Mucosa of descending colon (tissue), 3 donors: ENCODE data around the gene XPNPEP2. TPM values are rescaled to one million over a fixed set of nuclear protein-coding genes. Genes with fewer than 3 reads are reported as not detected.

Experiments used
- ATAC-seq: fragments of 200-7000 bp; cut with Tn5 transposase; one replicate; pipeline ENCODE4 v1.9.1; 2020; ENCODE audit warnings: mild to moderate bottlenecking, moderate library complexity
- DNase-seq, 3 donors: peaks; one replicate each; pipeline ENCODE4 v3.0.0-alpha.2; 2020
- H3K36me3 ChIP-seq: fragments of 200-600 bp; one replicate; pipeline ENCODE4 v1.8.0; 2021; ENCODE audit warnings: low read depth, mild to moderate bottlenecking
- H3K4me1 ChIP-seq: fragments of 200-600 bp; one replicate; pipeline ENCODE4 v1.8.0; 2021; ENCODE audit warnings: low read depth, mild to moderate bottlenecking
- H3K4me3 ChIP-seq: fragments of 200-600 bp; one replicate; pipeline ENCODE4 v1.8.0; 2021; ENCODE audit warnings: mild to moderate bottlenecking
- H3K9me3 ChIP-seq: fragments of 200-600 bp; one replicate; pipeline ENCODE4 v1.8.0; 2021; ENCODE audit warnings: mild to moderate bottlenecking
- CTCF ChIP-seq: fragments of 200-600 bp; IDR thresholded peaks from one replicate; pipeline ENCODE4 v1.8.0; 2022; ENCODE audit warnings: antibody characterized with exemption, mild to moderate bottlenecking
- intact Hi-C, 2 donors: fragments of 100-400 bp; cut with DNase I in 1 of 2; cut with micrococcal nuclease in 1 of 2; formaldehyde crosslinking; loops; one replicate each; pipeline versions ENCODE4 v1.11.0 to v1.11.1; 2022; cut with DNase I, micrococcal nuclease
- total RNA-seq, 3 donors: library from RNA; stranded (reverse); fragmentation: NEBNext Ultra II Directional in 2 of 3; extraction: Animal tissue kit (Norgen Biotek cat#: 25700) in 2 of 3; gene quantifications; one replicate each; pipeline versions ENCODE4 v1.2.1 to v1.2.4, GENCODE V29; 2021 to 2023
- donor health status: DM: no; HTN: no; CAD: no; lungs with moderate emphysema.
- donor health status: DM: no; HTN: no; CAD: no.
- donor health status: DM: no; HTN: yes; CAD: no.

XPNPEP2 gene
- total RNA-seq, 3 donors from 2014 or later, result 4.9 to 14.5 (median 11.3) TPM

GRCh38 chrX:129760155-129760554 lies 21.4 kb downstream of the XPNPEP2 start:
- ATAC-seq (peak; percentile 4), DNase-seq (no peak)
- intact Hi-C loops, result no loop called here
- no peaks in the 10 kb centered on the region for H3K9me3 ChIP-seq
- no peaks in the 10 kb centered on the region for H3K4me1 ChIP-seq
- no peaks in the 10 kb centered on the region for H3K36me3 ChIP-seq
- no peak overlapping the region for H3K4me3 ChIP-seq
- TF ChIP-seq CTCF, result no peak

GRCh38 chrX:129760981-129761380 lies 22.2 kb downstream of the XPNPEP2 start:
- DNase-seq (no peak), ATAC-seq (no peak)
- no peak for TF ChIP-seq CTCF
- Histone ChIP-seq H3K4me3 (no peak overlapping the region), H3K4me1 (no peaks in the 10 kb centered on the region), H3K36me3 (no peaks in the 10 kb centered on the region), H3K9me3 (no peaks in the 10 kb centered on the region)
- intact Hi-C loops, result no loop called here

GRCh38 chrX:129761596-129761995 lies 22.8 kb downstream of the XPNPEP2 start:
- no peak for TF ChIP-seq CTCF
- Histone ChIP-seq H3K9me3 (no peaks in the 10 kb centered on the region), H3K4me1 (no peaks in the 10 kb centered on the region), H3K4me3 (no peak overlapping the region), H3K36me3 (no peaks in the 10 kb centered on the region)
- ATAC-seq, result no peak
- intact Hi-C loops, result no loop called here
- peak in 1 of 3 donors; percentile 10 for DNase-seq

GRCh38 chrX:129762448-129762847 lies 23.7 kb downstream of the XPNPEP2 start:
- H3K4me1 ChIP-seq, result no peaks in the 10 kb centered on the region
- no peaks in the 10 kb centered on the region for H3K36me3 ChIP-seq
- ATAC-seq (no peak), DNase-seq (no peak)
- H3K9me3 ChIP-seq, result no peaks in the 10 kb centered on the region
- intact Hi-C loops, result no loop called here
- H3K4me3 ChIP-seq, result no peak overlapping the region
- no peak for TF ChIP-seq CTCF

- intact Hi-C loops, result no loop called here
- H3K36me3 ChIP-seq, result no peaks in the 10 kb centered on the region
Measured at GRCh38 chrX:129763666-129764065, 24.9 kb downstream of the XPNPEP2 start.

More at GRCh38 chrX:129763666-129764065, 24.9 kb downstream of the XPNPEP2 start:
- no peak for TF ChIP-seq CTCF
- Histone ChIP-seq H3K4me3 (no peak overlapping the region), H3K9me3 (no peaks in the 10 kb centered on the region), H3K4me1 (no peaks in the 10 kb centered on the region)
- ATAC-seq, result no peak
- no peak for DNase-seq
